T1000 (cell line): ENCODE data around the gene C18orf63.
"Not testable (repeated sequence)": the region's sequence is repeated elsewhere in the genome, so short reads cannot be mapped to it uniquely, and the experiment has no call there.

Source experiments
- DNase-seq: peaks from one replicate; lab custom pipeline; 2025; ENCODE audit warnings: mixed read lengths; lab: John Stamatoyannopoulos, UW

The C18orf63 gene

GRCh38 chr18:74326791-74327190 lies 11.2 kb downstream of the C18orf63 start:
- not testable (repeated sequence) for DNase-seq

GRCh38 chr18:74328206-74328605 lies 12.6 kb downstream of the C18orf63 start:
- no peak for DNase-seq

GRCh38 chr18:74329688-74330205 lies 14.1 kb downstream of the C18orf63 start:
- no peak for DNase-seq

- DNase-seq = no peak
Measured at GRCh38 chr18:74331404-74331803, 15.8 kb downstream of the C18orf63 start.

- no peak for DNase-seq
Measured at GRCh38 chr18:74333091-74333490, 17.5 kb downstream of the C18orf63 start.

GRCh38 chr18:74334242-74334893 lies 18.7 kb downstream of the C18orf63 start:
- DNase-seq = no peak

GRCh38 chr18:74336656-74337055 lies 21.0 kb downstream of the C18orf63 start:
- no peak for DNase-seq

- DNase-seq = no peak
Measured at GRCh38 chr18:74337155-74337911, 21.7 kb downstream of the C18orf63 start.

GRCh38 chr18:74337912-74338309 lies 22.3 kb downstream of the C18orf63 start:
- DNase-seq = no peak

GRCh38 chr18:74342416-74343043 lies 26.9 kb downstream of the C18orf63 start:
- DNase-seq = no peak

- no peak for DNase-seq
Measured at GRCh38 chr18:74346206-74346605, 30.6 kb downstream of the C18orf63 start.

- DNase-seq = no peak
Measured at GRCh38 chr18:74348581-74348980, 32.9 kb downstream of the C18orf63 start.

- no peak for DNase-seq
Measured at GRCh38 chr18:74351354-74351753, 35.7 kb downstream of the C18orf63 start.

- no peak for DNase-seq
Measured at GRCh38 chr18:74353169-74353775, 37.6 kb downstream of the C18orf63 start.

GRCh38 chr18:74356959-74357358 lies 41.3 kb downstream of the C18orf63 start:
- no peak for DNase-seq

- no peak for DNase-seq
Measured at GRCh38 chr18:74360852-74361655, 45.4 kb downstream of the C18orf63 start.

GRCh38 chr18:74367905-74368304 lies 52.3 kb downstream of the C18orf63 start:
- no peak for DNase-seq

GRCh38 chr18:74368901-74369705 lies 53.5 kb downstream of the C18orf63 start:
- DNase-seq = no peak

- DNase-seq = no peak
Measured at GRCh38 chr18:74370115-74370514, 54.5 kb downstream of the C18orf63 start.

GRCh38 chr18:74373428-74373827 lies 57.8 kb downstream of the C18orf63 start:
- DNase-seq = no peak

- peak; percentile 33 for DNase-seq
Measured at GRCh38 chr18:74375999-74376398, 60.4 kb downstream of the C18orf63 start.
